ENCODE measurements around the gene DCLRE1B. TPM values are rescaled to one million over a fixed set of nuclear protein-coding genes. Genes with fewer than 3 reads are reported as not detected.

DCLRE1B gene
- total and polyA plus RNA-seq, 9 of the 15 experiments (the other 6 are each of a cell fraction or from before 2014, with no cell fraction given): 10.6 to 28.8 (median 17.2) TPM

DNA sequence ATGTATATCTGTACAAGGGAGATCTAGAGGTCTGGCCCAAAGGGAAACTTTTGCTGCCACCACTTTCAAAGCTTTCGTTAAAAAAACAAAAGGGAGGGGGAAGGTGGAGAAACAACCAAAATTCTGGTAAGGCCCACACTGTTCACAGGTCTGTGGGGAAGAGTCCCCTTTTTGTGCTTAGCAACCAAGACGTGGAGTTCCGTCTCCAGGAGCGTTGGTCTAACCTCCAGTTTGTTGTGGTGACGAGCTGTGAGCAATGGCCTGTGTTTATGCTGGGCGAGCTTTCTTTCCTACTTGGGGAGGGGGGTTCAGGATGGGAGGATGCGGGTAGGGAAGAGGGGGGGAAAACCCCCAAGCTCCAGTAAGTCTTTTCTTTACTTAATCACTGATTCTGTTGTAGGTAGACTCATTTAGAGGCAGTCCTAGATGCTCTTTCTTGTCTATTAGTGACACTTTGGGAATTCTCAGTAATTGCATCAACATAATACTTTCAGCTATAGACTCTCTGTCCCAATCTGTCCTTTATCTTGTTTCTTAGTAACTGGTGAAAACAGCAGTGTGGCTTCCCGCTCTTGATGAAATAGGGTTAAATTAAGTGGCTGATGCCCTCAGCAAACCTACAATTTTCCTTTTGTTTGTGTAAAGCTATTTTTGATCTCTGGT is 25.5 kb downstream of the DCLRE1B start:
- peak overlapping the region; percentile 98 for H3K4me2 ChIP-seq (ENCODE audit: insufficient read depth, low read length)
- H3K9ac ChIP-seq (ENCODE audit: insufficient read depth in 1 of 2, low read depth in 2 of 2, low read length in 2 of 2): peak overlapping the region; percentile 90 to 97
- ChIA-PET CTCF (ENCODE audit: low intra/inter-chr PET ratio) (no interaction called here), POLR2A (interaction anchor here (0.5 to 5.2 kb wide), 18 partner anchors 10 to 1801 kb away, joined by 3 to 65 read pairs (median 4); partner anchors contain the start of genes AP4B1, DCLRE1B, LRIG2 and RSBN1)
- peaks cover 72% of the 10 kb centered on the region for H3K79me2 ChIP-seq (ENCODE audit: control insufficient read depth, insufficient read depth, low read length)
- peak; percentile 25 to 79 (median 48) for DNase-seq (ENCODE audit: extremely low read depth in 1 of 4, low spot score in 3 of 4)
- no peaks in the 10 kb centered on the region for H3K9me3 ChIP-seq (replicated peaks; ENCODE audit: control insufficient read depth, insufficient read depth, low read depth, low read length)
- H3K9me1 ChIP-seq (ENCODE audit: control insufficient read depth, insufficient read depth, low read length): no peaks in the 10 kb centered on the region
- H3K36me3 ChIP-seq (ENCODE audit: control insufficient read depth, insufficient read depth, low read length): peaks cover 25% of the 10 kb centered on the region; the same call in 2 of the 3 replicates
- H3K27ac ChIP-seq (ENCODE audit: extremely low read depth, low read depth, low read length): peak overlapping the region; percentile 96
- H2AFZ ChIP-seq (ENCODE audit: low read depth, low read length): peak overlapping the region; percentile 67
- peaks cover 10% of the 10 kb centered on the region for H4K20me1 ChIP-seq (replicated peaks; ENCODE audit: control insufficient read depth, insufficient read depth, low read length)
- no peaks in the 10 kb centered on the region for H3K27me3 ChIP-seq (ENCODE audit: control insufficient read depth in 2 of 2, insufficient read depth in 2 of 2, low read length in 2 of 2)
- peak; percentile 26 for FAIRE-seq
- ATAC-seq: peak; percentile 44
- no TSS peak for BruUV-seq (replicated peaks)
- peaks cover 15 to 37% of the 10 kb centered on the region in 2 experiments for H3K4me1 ChIP-seq (replicated peaks in 1 of 2; ENCODE audit: control insufficient read depth in 2 of 2, insufficient read depth in 2 of 2, low read length in 2 of 2)
- intact Hi-C loops (cut with micrococcal nuclease) (loop anchor here (1.0 to 10.0 kb wide), 2 partner anchors 18 to 176 kb away; partner anchors contain the start of gene PHTF1), in situ Hi-C loops (cut with MboI) (no loop called here)
- WGBS (ENCODE audit: insufficient coverage, low coverage, missing lambda C conversion rate): 0% methylated on average over 8 of the region's 8 CpGs
- H3K4me3 ChIP-seq: peak overlapping the region; percentile 70
- no peak for TF ChIP-seq HMGN3 (IDR thresholded peaks at IDR 0.05; ENCODE audit: borderline replicate concordance, extremely low read depth, insufficient read length, low read depth, low read length)
- no peak for TF ChIP-seq CBFA2T2 (conservative IDR thresholded peaks at IDR 0.05)
- TF ChIP-seq SIN3A (IDR thresholded peaks at IDR 0.05; ENCODE audit: borderline replicate concordance in 2 of 2, control insufficient read depth in 1 of 2, low read depth in 2 of 2, low read length in 2 of 2): 0 out of 4 replicates have a peak, but pooled peaks of 1 of the 2 experiments have one; percentile 10
- 0 out of 2 replicates have a peak, but pooled peaks have one; percentile 3 for TF ChIP-seq TFAP4 (CRISPR knock-in tag; IDR thresholded peaks at IDR 0.05; ENCODE audit: borderline replicate concordance)
- 0 out of 2 replicates have a peak, but pooled peaks have one; percentile 11 for TF ChIP-seq KLF16 (IDR thresholded peaks at IDR 0.05)
- TF ChIP-seq ZBTB40 (IDR thresholded peaks at IDR 0.05): peak; percentile 29; the same call in 1 of the 2 replicates
- no peak for TF ChIP-seq ZBTB40 (CRISPR knock-in tag; IDR thresholded peaks at IDR 0.05)
- TF ChIP-seq LEF1 (IDR thresholded peaks at IDR 0.05): no peak

All from K562 (cell line).